ENCODE results near the gene PPP1R14D. TPM values are rescaled to one million over a fixed set of nuclear protein-coding genes. Genes with fewer than 3 reads are reported as not detected.

Gene PPP1R14D
- polyA plus RNA-seq, 3 donors, result not detected

- Histone ChIP-seq H3K79me2 (ENCODE audit: insufficient read depth, low read length) (no peaks in the 10 kb centered on the region), H4K20me1 (ENCODE audit: insufficient read depth, low read length) (no peaks in the 10 kb centered on the region), H2AFZ (ENCODE audit: insufficient read depth, low read depth, low read length, poor library complexity, severe bottlenecking) (no peak overlapping the region), H3K9me3 (replicated peaks in 1 of 2; ENCODE audit: control insufficient read depth in 1 of 2, insufficient read depth in 1 of 2, low read length in 2 of 2) (no peaks in the 10 kb centered on the region), H3K4me3 (replicated peaks in 1 of 3; ENCODE audit: low read depth in 2 of 3, low read length in 3 of 3) (no peak overlapping the region), H3K4me2 (replicated peaks; ENCODE audit: extremely low read depth, low read length, poor library complexity, severe bottlenecking) (no peak overlapping the region), H3K27ac (ENCODE audit: low read depth in 1 of 2, low read length in 2 of 2) (no peak overlapping the region), H3K36me3 (replicated peaks in 1 of 2; ENCODE audit: control insufficient read depth in 1 of 2, insufficient read depth in 2 of 2, low read length in 2 of 2) (no peaks in the 10 kb centered on the region), H3K4me1 (ENCODE audit: control insufficient read depth in 1 of 2, insufficient read depth in 2 of 2, low read length in 2 of 2) (no peaks in the 10 kb centered on the region), H3K9ac (ENCODE audit: insufficient read depth, low read length, poor library complexity, severe bottlenecking) (no peak overlapping the region), H3K27me3 (ENCODE audit: control insufficient read depth in 2 of 2, insufficient read depth in 2 of 2, low read length in 2 of 2) (no peaks in the 10 kb centered on the region)
- H3K9me3 Mint-ChIP-seq, result no peaks in the 10 kb centered on the region
- no peak for TF ChIP-seq CTCF (IDR thresholded peaks at IDR 0.05)
- no peak overlapping the region for H3K4me3 Mint-ChIP-seq
- peaks cover 0 to 3% (median 3%) of the 10 kb centered on the region in 3 donors for H3K27me3 Mint-ChIP-seq (ENCODE audit: low read depth in 3 of 3)
- 100% methylated on average over 1 of the region's 2 CpGs for WGBS (ENCODE audit: insufficient coverage)
- H3K27ac Mint-ChIP-seq, result no peak overlapping the region
- no peaks in the 10 kb centered on the region for H3K4me1 Mint-ChIP-seq
- intact Hi-C loops (cut with micrococcal nuclease), result no loop called here
- DNase-seq, result no peak
- no peaks in the 10 kb centered on the region for H3K36me3 Mint-ChIP-seq
Measured at GRCh38 chr15:40821195-40821594, 7.3 kb downstream of the PPP1R14D start.

GRCh38 chr15:40819048-40819447 is 9.5 kb downstream of the PPP1R14D start:
- H3K79me2 ChIP-seq (ENCODE audit: insufficient read depth, low read length), result no peaks in the 10 kb centered on the region
- peaks cover 0 to 3% (median 0%) of the 10 kb centered on the region in 3 donors for H3K27me3 Mint-ChIP-seq (ENCODE audit: low read depth in 3 of 3)
- H3K9me3 ChIP-seq (replicated peaks in 1 of 2; ENCODE audit: control insufficient read depth in 1 of 2, insufficient read depth in 1 of 2, low read length in 2 of 2), result no peaks in the 10 kb centered on the region
- no peak overlapping the region for H3K4me3 ChIP-seq (replicated peaks in 1 of 3; ENCODE audit: low read depth in 2 of 3, low read length in 3 of 3)
- TF ChIP-seq CTCF (IDR thresholded peaks at IDR 0.05), result no peak
- no peaks in the 10 kb centered on the region for H3K27me3 ChIP-seq (ENCODE audit: control insufficient read depth in 2 of 2, insufficient read depth in 2 of 2, low read length in 2 of 2)
- H3K4me3 Mint-ChIP-seq, result no peak overlapping the region
- H3K4me1 ChIP-seq (ENCODE audit: control insufficient read depth in 1 of 2, insufficient read depth in 2 of 2, low read length in 2 of 2), result no peaks in the 10 kb centered on the region
- no peaks in the 10 kb centered on the region for H3K4me1 Mint-ChIP-seq
- WGBS (ENCODE audit: insufficient coverage), result 97% methylated on average over 3 of the region's 7 CpGs
- no peak overlapping the region for H3K27ac Mint-ChIP-seq
- no peak for DNase-seq
- no peaks in the 10 kb centered on the region for H4K20me1 ChIP-seq (ENCODE audit: insufficient read depth, low read length)
- no peak overlapping the region for H3K4me2 ChIP-seq (replicated peaks; ENCODE audit: extremely low read depth, low read length, poor library complexity, severe bottlenecking)
- intact Hi-C loops (cut with micrococcal nuclease), result no loop called here
- no peak overlapping the region for H2AFZ ChIP-seq (ENCODE audit: insufficient read depth, low read depth, low read length, poor library complexity, severe bottlenecking)
- H3K27ac ChIP-seq (ENCODE audit: low read depth in 1 of 2, low read length in 2 of 2), result no peak overlapping the region
- H3K9me3 Mint-ChIP-seq, result no peaks in the 10 kb centered on the region
- no peak overlapping the region for H3K9ac ChIP-seq (ENCODE audit: insufficient read depth, low read length, poor library complexity, severe bottlenecking)
- peaks cover 13 to 14% of the 10 kb centered on the region in 2 donors for H3K36me3 Mint-ChIP-seq
- H3K36me3 ChIP-seq (replicated peaks in 1 of 2; ENCODE audit: control insufficient read depth in 1 of 2, insufficient read depth in 2 of 2, low read length in 2 of 2), result peaks cover 7 to 12% of the 10 kb centered on the region in 2 donors
